GM19193 (cell line): ENCODE measurements around the gene PUS3.

Experiments used
- POLR2A ChIP-seq: IDR thresholded peaks from 4 replicates; pipeline ENCODE4 v1.6.1; 2011; ENCODE audit not compliant: insufficient read depth, insufficient read length; ENCODE audit errors: extremely low read depth

Gene PUS3

GRCh38 chr11:125930076-125930450 lies 27.1 kb upstream of the PUS3 start:
- no peak for TF ChIP-seq POLR2A

GRCh38 chr11:125929445-125930075 lies 26.6 kb upstream of the PUS3 start:
- no peak for TF ChIP-seq POLR2A

- no peak for TF ChIP-seq POLR2A
Measured at GRCh38 chr11:125926682-125927081, 23.7 kb upstream of the PUS3 start.

- TF ChIP-seq POLR2A: no peak
Measured at GRCh38 chr11:125925804-125926203, 22.8 kb upstream of the PUS3 start.

- TF ChIP-seq POLR2A: no peak
Measured at GRCh38 chr11:125925247-125925740, 22.3 kb upstream of the PUS3 start.

GRCh38 chr11:125924384-125925007 lies 21.5 kb upstream of the PUS3 start:
- no peak for TF ChIP-seq POLR2A

GRCh38 chr11:125923633-125924032 lies 20.6 kb upstream of the PUS3 start:
- TF ChIP-seq POLR2A: no peak

GRCh38 chr11:125923012-125923579 lies 20.1 kb upstream of the PUS3 start:
- TF ChIP-seq POLR2A: no peak

GRCh38 chr11:125922156-125922555 lies 19.1 kb upstream of the PUS3 start:
- no peak for TF ChIP-seq POLR2A

GRCh38 chr11:125921042-125921441 lies 18.0 kb upstream of the PUS3 start:
- TF ChIP-seq POLR2A: no peak

GRCh38 chr11:125918140-125918840 lies 15.3 kb upstream of the PUS3 start:
- no peak for TF ChIP-seq POLR2A

- TF ChIP-seq POLR2A: no peak
Measured at GRCh38 chr11:125916683-125917347, 13.8 kb upstream of the PUS3 start.

- no peak for TF ChIP-seq POLR2A
Measured at GRCh38 chr11:125910226-125910849, 7.3 kb upstream of the PUS3 start.

GRCh38 chr11:125904678-125905077 lies 1.7 kb upstream of the PUS3 start:
- no peak for TF ChIP-seq POLR2A
